ENCODE measurements around the gene ADD3. TPM values are rescaled to one million over a fixed set of nuclear protein-coding genes. Genes with fewer than 3 reads are reported as not detected.

ADD3 gene
- total and polyA plus RNA-seq, 4 donors = 15.4 to 55.9 (median 22.8) TPM

DNA sequence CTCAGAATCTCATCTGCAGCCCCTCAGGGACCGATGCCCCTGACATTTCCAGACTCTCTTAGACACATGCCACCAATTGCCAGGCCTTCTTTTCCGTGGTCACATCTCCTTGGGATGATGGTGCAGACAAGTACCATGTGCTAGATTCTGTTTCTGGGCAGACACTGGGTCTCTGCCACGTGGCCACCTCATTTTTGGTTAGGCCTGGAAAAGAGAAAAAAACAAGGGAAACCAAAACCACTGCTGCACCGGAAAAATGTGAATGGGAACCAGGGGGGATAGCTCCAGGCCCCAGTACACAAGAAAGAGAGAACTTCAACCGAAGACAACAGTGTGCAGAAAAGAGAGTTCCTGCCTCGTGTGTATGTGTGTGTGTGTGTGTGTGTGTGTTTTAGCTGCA lies 176.6 kb downstream of the ADD3 start (continued):
- TF ChIP-seq TAF1 (conservative IDR thresholded peaks at IDR 0.05) = no peak

Small RNA genes lying within 50 kb of the gene (small RNA-seq; reads per million reads assigned to genes)
- gene SNRPGP12 = not detected

Other genes starting within 250 kb of the ADD3 start
- 10 to 100 TPM; 34.0 to 38.1 TPM for gene XPNPEP1, start 84.5 kb upstream of the ADD3 start, total RNA-seq
- 10 to 100 TPM in 1 of 2 donors, 1 to 10 TPM in 1; 9.1 to 20.5 TPM for gene XPNPEP1, start 84.5 kb upstream of the ADD3 start, polyA plus RNA-seq
- gene MXI1, start 199.6 kb downstream of the ADD3 start, total RNA-seq = 10 to 100 TPM; 15.5 to 52.0 TPM
- 10 to 100 TPM in 1 of 2 donors, 1 to 10 TPM in 1; 9.6 to 12.9 TPM for gene MXI1, start 199.6 kb downstream of the ADD3 start, polyA plus RNA-seq